GM19372 (cell line): ENCODE measurements around the gene KEAP1.
"Not testable (repeated sequence)": the region's sequence is repeated elsewhere in the genome, so short reads cannot be mapped to it uniquely, and the experiment has no call there.

Source experiments
- ATAC-seq: cut with Tn5 transposase; IDR thresholded peaks from one replicate; pipeline ENCODE4 v1.9.1; 2021; ENCODE audit warnings: mild to moderate bottlenecking, low read depth, moderate library complexity; ENCODE audit not compliant: unreplicated experiment

The KEAP1 gene

DNA sequence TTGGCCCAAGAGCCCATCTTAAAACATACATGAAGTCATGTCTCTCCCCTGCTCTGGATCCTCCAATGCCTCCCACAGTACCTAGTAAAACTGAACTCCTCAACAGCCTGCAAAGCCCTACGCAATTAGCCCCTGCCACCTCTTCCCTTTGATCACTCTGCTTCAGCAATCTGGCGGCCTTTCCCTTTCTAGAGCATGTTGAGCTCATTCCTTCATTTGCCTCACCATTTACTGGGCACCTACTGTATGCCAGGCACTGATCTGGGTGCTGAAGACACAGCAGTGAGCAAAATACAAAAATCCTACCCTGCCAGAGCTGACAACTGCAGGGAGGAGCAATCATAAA lies 2.9 kb downstream of the KEAP1 start:
- ATAC-seq = no peak

- ATAC-seq = no peak
Measured at GRCh38 chr19:10499550-10500246, 3.5 kb downstream of the KEAP1 start.

- no peak for ATAC-seq
Measured at GRCh38 chr19:10497371-10497770, 5.8 kb downstream of the KEAP1 start.

DNA sequence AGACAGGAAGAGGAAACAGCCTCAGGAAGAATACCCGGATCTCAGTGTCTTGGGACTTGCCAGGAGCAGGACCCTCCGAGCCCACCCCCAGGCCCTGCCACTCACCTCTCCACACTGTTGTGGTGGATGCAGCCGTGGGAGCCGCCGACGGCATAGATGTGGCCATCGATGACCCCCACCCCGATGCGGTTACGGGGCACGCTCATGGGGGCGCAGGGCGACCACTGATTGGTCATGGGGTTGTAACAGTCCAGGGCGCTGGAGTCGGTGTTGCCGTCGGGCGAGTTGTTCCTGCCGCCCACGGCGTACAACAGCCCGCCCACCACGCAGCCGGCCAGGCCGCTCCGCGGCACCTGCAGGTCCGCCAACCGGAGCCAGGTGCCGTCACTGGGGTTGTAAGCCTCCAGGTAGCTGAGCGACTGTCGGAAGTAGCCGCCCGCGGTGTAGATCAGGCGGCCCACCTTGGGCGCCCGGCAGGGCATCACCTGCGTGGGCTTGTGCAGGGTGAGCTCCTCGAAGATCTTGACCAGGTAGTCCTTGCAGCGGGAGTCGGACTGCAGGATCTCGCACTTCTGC lies 11.6 kb downstream of the KEAP1 start:
- no peak for ATAC-seq

DNA sequence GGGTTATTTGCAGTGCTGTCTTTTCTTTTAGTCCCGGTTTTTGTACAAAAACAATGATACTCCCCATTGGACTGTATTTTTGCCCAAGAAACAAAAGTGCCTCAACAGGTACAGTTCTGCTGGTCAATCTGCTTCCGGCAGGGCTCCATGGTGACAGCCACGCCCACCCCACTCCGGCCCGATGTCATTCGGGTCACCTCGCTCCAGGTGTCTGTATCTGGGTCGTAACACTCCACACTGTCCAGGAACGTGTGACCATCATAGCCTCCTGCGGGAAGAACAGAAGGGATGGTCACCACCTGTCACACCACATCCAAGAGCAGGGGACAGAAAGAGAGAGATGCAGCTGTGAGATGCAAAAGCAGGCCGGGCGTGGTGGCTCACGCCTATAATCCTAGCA lies 16.6 kb downstream of the KEAP1 start:
- no peak for ATAC-seq

DNA sequence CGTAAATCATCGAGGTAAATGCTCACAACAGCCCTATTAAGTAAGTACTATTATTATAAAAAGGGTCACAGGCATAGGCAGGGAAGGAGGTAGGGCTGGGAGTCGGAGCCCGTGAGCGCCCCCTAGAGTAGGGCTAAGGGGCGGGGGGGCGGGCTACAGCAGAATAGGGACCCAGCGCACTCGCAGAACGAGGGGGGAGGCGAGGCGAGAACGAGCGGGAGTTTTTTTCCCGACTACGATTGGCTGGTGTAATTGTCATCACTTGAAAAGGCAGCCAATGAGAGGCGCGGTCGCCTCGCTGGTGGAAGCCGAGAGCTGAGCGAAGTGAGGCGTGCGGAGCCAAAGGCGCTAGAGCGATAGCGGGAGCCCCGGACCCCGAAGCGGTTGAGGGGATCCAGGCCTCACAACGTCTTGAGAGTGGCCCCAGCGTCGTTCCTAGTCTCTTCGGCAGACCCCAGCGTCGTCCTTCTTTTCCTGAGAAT lies 24.2 kb downstream of the KEAP1 start:
- no peak for ATAC-seq

GRCh38 chr19:10478476-10478875 lies 24.7 kb downstream of the KEAP1 start:
- ATAC-seq = no peak

DNA sequence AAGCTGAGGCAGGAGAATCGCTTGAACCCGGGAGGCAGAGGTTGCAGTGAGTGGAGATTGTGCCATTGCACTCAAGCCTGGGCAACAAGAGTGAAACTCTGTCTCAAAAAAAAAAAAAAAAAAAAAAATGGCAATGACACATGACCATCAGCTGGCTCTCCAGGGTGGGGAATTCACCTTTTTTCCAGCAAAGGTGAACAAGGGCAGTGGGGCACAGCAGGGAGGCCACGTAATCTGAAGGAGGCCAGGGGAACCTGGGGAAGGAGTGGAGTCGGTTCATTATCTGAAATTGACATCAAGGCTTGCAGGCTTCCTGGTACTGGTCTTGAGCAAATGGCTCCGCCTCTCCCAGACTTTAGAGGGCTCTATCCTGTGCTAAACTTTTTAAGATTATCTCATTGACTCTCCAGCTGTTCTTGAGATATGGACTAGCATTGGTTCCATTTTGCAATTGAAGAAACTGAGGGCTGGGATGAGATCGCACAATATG lies 28.1 kb downstream of the KEAP1 start:
- ATAC-seq = no peak

DNA sequence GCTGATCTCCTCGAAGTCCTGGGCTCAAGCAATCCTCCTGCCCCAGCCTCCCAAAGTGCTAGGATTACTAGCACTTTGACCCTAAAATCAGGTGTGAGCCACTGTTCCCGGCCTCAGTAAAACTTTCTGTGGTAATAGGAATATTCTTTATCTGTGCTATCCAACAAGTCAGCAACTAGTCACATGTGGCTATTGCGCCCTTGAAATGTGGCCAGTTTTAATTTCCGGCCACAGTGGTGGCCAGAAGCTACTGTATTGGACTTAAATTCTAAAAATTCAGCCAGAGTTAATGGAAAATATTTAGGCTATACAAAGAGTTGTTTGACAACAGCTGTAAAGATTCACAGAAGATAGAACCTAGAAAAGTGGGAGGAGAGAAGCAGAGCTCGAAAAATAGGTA lies 30.0 kb downstream of the KEAP1 start:
- no peak for ATAC-seq

GRCh38 chr19:10471909-10472308 lies 31.2 kb downstream of the KEAP1 start:
- no peak for ATAC-seq

DNA sequence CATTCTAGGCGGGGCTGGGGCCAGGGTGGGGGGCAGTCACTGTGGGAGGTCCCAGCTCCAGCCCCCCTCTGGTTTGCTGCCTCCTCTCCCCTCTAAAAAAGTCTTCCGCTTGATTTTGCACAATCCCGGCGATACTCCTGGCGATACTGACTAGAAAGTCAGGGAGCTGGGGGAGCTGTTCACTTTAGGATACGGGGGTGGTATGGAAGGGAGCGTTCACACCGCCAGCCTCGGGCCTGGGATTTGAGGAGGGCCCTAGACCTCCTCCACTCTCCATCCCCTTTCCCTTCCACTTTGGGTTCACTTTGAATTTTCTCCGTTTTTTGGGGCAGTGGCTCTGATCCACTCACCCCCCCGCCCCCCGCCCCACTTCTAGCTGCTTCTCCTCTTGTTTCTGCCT lies 35.0 kb downstream of the KEAP1 start:
- ATAC-seq = no peak

- no peak for ATAC-seq
Measured at GRCh38 chr19:10467104-10467706, 36.0 kb downstream of the KEAP1 start.

GRCh38 chr19:10464456-10464855 lies 38.7 kb downstream of the KEAP1 start:
- no peak for ATAC-seq

- no peak for ATAC-seq
Measured at GRCh38 chr19:10462557-10462956, 40.6 kb downstream of the KEAP1 start.

DNA sequence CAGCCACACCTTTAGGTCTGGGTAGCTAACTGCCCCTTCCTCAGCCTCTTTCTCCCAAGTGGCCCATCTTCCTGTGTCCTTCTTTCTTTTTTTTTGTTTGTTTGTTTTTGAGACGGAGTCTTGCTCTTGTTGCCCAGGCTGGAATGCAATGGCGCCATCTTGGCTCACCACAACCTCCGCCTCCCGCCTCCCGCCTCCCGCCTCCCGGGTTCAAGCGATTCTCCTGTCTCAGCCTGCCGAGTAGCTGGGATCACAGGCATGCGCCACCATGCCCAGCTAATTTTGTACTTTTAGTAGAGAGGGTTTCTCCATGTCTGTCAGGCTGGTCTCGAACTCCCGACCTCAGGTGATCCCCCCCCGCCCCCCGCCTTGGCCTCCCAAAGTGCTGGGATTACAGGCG lies 41.1 kb downstream of the KEAP1 start:
- not testable (repeated sequence) for ATAC-seq

DNA sequence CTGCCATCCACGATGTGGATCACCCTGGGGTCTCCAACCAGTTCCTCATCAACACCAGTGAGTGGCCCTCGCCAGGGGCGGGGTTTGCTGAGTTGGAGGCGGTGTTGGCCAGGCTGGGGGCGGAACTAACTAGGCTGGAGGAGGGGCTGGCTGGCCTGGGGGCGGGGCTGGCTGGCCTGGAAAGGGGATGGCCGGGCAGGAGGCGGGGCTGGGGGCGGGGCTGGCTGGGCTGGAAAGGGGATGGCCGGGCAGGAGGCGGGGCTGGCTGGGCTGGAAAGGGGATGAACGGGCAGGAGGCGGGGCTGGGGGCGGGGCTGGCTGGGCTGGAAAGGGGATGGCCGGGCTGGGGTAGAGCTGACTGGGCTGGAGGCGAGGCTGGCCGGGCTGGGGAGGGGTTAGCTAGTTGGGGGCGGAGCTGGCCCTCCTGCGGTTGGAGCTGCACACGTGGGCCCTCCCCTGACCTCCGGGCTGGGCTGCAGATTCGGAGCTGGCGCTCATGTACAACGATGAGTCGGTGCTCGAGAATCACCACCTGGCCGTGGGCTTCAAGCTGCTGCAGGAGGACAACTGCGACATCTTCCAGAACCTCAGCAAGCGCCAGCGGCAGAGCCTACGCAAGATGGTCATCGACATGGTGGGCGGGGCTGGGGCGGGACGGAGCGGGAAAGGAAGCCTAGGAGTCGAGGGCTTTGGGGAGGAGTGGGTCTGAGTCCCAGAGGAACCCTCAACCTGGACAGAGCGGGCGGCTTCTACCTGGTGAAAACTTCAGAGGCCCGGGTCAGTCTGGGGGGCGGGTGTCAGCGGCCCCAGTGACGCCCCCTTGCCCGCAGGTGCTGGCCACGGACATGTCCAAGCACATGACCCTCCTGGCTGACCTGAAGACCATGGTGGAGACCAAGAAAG lies 41.9 kb downstream of the KEAP1 start:
- ATAC-seq = peak; percentile 95

DNA sequence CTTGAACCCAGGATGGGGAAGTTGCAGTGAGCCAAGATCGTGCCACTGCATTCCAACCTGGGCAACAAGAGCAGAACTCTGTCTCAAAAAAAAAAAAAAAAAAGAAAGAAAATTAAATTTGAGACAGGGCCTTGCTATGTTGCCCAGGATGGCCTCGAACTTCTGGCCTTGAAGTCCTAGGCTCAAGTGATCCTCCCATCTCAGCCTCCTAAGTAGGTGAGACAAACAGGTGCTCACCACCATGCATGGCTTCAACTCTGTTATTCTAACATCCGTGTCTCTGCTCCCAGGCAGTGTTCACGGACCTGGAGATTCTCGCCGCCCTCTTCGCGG lies 42.5 kb downstream of the KEAP1 start:
- ATAC-seq = no peak

GRCh38 chr19:10458733-10459132 lies 44.4 kb downstream of the KEAP1 start:
- ATAC-seq = not testable (repeated sequence)

DNA sequence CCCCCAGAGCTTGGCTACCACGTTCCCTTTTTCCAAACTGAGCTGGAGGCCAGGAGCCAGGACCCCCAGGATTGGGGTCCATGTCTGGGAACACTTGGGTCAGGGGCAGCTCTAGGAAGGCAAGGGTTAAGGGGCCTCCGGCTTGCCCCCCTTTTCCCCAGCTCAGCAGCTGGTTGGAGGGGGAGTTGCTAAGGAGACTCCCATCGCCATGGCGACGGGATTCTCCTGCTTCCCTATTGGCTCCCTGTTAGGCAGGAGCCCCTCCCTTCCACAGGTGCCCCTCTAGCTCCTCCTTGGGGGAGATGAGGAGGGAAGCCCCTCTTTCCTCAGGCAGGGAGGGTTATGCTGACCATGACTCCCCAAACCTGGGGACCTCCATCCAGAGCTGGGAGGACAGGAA lies 48.9 kb downstream of the KEAP1 start:
- no peak for ATAC-seq

- ATAC-seq = no peak
Measured at GRCh38 chr19:10453852-10454251, 49.3 kb downstream of the KEAP1 start.
